Inflammatory macrophage (primary cell): Measurements from ENCODE around the gene OPRL1.
"Not testable (repeated sequence)": the region's sequence is repeated elsewhere in the genome, so short reads cannot be mapped to it uniquely, and the experiment has no call there.

Experiments used
- DNase-seq, 2 donors: peaks; one replicate each; pipeline ENCODE4 v3.0.0-alpha.2; 2020 to 2022

OPRL1 gene

DNA sequence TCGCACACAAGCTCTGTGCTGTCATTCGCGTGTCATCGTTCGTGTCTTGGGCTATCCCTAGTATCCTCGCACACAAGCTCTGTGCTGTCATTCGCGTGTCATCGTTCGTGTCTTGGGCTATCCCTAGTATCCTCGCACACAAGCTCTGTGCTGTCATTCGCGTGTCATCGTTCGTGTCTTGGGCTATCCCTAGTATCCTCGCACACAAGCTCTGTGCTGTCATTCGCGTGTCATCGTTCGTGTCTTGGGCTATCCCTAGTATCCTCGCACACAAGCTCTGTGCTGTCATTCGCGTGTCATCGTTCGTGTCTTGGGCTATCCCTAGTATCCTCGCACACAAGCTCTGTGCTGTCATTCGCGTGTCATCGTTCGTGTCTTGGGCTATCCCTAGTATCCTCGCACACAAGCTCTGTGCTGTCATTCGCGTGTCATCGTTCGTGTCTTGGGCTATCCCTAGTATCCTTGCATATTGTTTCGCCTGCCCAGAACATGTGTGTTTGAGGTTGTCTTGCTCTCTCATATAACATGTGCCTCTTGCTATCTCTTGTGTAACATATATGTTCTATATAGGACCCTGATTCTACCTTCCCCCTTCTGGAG lies 7.4 kb downstream of the OPRL1 start:
- DNase-seq: not testable (repeated sequence)

DNA sequence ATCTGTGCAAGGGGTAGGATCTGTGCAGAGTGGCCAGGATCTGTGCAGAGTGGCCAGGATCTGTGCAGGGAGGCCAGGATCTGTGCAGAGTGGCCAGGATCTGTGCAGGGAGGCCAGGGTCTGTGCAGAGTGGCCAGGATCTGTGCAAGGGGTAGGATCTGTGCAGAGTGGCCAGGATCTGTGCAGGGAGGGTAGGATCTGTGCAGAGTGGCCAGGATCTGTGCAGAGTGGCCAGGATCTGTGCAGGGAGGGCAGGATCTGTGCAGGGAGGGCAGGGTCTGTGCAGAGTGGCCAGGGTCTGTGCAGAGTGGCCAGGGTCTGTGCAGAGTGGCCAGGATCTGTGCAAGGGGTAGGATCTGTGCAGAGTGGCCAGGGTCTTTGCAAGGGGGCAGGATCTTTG lies 8.7 kb downstream of the OPRL1 start:
- not testable (repeated sequence) for DNase-seq

DNA sequence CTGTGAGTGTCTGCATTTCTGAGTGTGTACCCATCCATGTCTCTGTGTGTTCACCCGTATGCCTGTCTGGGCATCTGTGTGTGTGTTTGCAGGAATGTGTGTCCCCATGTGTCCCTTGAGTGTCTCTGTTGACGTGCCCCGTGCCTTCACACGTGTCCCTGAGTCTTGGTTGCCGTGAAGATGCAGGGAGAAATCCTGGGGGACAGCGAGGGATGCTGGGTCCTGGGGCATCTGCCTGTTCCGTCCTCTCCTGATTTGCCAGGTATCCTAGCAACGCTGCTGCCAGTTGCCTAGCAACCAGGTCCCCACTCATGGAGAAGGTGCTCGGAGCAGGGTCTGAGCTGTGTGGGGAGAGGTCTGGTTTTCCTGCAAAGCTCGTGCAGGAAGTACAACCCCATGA lies 10.3 kb downstream of the OPRL1 start:
- DNase-seq: no peak

DNA sequence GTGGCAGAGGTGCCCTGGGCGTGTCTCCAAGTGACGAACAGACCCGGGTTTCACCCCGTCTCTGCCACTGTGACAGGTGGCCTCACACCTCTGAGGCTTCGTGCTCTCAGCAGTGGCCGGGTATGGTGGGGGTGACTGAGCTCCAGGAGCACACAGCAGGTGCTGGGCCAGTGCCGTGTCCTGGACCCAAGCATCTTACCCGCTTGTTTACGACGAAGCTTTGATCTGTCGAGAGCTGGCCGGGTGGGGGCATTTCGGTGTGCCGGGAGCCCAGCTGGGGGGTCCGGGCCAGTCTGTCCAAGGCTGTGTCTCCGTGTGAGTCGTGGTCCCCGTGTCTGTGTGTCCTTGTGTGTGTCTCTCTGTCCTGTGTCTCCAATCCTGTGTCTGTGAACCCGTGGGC lies 11.5 kb downstream of the OPRL1 start:
- DNase-seq: no peak

DNA sequence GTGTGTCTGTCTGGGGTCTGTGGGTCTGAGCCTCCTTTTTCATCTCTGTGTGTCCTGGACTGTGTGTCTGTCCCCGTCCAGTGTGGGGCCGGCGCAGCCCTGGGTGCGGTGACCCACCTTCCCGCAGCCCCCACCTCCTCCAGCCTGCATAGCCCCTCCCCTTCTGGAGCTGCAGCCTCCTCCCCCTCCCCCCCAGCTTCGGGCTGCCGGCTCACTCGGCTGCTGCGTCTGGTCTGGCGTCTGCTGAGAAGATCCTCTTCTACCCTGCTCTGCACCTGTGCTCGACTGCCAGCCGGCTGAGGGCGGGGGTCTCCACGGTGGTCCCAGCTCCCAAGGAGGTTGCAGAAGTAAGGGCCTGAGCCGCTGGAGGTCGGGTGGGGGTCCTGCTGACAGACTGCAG lies 11.9 kb downstream of the OPRL1 start:
- no peak for DNase-seq

DNA sequence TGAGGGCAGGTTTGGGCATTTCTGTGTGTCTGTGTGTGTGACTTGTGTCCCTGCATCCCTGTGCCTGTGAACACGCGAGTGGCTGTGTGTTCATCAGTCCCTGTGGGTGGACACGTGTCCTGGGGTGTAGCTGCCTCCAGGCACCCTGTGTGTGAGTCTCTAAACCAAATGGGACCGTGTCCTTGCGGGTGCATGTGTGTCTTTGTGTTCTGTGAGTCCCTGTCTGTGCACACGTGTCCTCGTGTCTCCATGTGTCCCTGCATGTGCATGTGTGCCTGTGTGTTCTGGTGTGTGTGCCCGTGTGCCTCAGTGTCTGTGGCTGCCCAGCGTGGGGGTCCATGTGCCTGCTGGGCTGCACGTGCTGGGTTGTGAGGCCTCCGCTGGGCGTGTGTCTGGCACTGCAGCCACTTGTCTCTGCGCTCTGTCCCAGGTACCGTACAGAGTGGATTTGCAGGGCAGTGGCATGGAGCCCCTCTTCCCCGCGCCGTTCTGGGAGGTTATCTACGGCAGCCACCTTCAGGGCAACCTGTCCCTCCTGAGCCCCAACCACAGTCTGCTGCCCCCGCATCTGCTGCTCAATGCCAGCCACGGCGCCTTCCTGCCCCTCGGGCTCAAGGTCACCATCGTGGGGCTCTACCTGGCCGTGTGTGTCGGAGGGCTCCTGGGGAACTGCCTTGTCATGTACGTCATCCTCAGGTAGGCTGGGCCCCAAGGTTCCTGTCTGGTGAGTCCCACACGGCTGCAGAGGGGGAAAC lies 12.6 kb downstream of the OPRL1 start:
- DNase-seq: no peak

DNA sequence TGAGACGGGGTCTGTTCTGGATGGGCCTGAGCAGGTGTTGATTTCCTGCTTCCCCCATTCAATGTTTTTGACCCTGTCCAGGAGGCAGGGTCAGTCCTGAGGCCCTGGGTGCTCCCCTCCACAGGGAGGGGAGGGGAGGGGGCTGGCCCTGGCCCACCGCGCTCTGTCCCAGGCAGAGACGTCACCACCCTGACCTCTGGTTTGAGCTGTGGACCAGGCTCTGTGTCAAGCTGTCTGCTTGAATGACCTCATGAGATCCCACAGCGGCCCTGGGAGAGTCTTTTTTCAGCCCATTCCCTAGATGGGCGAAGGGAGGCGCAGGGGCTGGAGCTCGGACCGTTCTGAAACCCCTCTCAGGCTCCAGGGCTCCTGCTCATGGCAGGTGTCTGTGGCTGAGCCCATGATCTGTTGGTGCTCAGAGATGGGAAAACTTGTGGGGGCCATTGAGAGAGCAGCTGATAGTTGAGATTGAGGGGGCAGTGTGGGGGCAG lies 13.2 kb downstream of the OPRL1 start:
- no peak for DNase-seq

DNA sequence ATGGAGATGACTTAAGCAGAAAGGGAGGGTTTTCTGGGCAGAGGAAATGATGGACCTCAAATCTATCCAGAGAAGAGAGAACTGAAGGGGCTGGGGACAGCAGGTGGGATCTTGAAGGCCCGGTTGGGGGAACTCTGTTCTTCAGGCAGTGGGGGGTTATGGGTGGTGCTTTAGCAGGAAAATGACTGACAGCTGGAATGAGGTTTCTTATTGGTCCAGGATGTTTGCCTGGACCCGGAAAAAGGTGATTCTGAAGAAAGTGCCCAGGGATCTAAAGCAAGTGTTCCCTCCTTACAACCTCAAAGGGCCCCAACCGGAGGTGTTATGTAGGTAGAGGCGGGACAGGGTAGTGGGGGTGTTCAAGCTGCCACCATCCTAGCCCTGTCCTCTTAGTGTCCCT lies 15.6 kb downstream of the OPRL1 start:
- no peak for DNase-seq

DNA sequence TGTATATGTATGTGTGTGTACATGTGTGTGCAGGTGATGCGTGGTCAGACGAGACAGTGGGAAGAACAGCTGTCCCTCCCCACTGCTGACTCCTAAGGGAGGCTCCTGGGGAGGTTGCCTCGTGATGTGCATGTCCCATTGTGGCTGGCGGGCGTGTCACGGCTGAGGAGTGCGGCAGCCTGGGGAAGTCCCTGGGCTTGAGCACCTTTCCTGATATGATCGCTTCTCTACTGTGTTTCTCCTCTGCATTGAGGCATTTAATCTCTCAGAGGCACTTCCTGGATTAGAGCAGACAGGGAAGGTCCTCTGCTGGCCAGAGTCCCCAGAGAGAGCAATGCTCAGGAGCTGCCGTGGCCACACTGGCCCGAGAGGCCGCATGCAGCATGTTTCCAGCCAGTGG lies 16.0 kb downstream of the OPRL1 start:
- no peak for DNase-seq

DNA sequence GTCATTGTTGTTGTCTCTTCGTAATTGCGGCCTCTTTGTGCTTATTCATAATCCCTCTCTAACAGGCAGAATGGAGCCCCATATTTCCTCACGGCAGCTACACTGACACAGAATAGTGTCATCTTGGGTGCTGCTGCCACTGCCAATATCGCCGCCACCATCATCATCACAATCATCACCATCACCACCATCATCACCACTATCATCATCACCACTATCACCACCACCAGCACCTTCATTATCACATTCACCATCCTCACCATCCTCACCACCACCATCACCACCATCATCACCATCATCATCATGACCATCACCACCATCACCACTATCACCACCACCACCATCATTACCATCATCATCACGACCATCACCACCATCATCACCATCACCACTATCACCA lies 16.7 kb downstream of the OPRL1 start:
- DNase-seq: no peak

DNA sequence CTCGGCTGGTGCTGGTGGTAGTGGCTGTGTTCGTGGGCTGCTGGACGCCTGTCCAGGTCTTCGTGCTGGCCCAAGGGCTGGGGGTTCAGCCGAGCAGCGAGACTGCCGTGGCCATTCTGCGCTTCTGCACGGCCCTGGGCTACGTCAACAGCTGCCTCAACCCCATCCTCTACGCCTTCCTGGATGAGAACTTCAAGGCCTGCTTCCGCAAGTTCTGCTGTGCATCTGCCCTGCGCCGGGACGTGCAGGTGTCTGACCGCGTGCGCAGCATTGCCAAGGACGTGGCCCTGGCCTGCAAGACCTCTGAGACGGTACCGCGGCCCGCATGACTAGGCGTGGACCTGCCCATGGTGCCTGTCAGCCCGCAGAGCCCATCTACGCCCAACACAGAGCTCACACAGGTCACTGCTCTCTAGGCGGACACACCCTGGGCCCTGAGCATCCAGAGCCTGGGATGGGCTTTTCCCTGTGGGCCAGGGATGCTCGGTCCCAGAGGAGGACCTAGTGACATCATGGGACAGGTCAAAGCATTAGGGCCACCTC lies 18.7 kb downstream of the OPRL1 start:
- DNase-seq: no peak

DNA sequence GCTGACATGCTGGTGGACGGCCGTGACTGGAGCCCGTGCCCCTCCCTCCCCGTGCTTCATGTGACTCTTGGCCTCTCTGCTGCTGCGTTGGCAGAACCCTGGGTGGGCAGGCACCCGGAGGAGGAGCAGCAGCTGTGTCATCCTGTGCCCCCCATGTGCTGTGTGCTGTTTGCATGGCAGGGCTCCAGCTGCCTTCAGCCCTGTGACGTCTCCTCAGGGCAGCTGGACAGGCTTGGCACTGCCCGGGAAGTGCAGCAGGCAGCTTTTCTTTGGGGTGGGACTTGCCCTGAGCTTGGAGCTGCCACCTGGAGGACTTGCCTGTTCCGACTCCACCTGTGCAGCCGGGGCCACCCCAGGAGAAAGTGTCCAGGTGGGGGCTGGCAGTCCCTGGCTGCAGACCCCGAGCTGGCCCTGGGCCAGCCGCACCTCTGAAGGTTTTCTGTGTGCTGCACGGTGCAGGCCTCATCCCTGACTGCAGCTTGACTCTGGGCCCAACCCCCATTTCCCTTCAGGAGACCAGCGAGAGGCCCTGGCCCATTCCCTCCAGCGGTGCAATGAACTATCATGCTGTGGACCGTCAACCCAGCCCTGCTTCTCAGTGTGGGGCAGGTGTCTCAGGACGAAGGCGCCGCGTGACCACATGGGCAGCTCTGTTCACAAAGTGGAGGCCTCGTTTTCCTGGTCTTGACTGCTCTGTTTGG lies 19.4 kb downstream of the OPRL1 start:
- DNase-seq: no peak

DNA sequence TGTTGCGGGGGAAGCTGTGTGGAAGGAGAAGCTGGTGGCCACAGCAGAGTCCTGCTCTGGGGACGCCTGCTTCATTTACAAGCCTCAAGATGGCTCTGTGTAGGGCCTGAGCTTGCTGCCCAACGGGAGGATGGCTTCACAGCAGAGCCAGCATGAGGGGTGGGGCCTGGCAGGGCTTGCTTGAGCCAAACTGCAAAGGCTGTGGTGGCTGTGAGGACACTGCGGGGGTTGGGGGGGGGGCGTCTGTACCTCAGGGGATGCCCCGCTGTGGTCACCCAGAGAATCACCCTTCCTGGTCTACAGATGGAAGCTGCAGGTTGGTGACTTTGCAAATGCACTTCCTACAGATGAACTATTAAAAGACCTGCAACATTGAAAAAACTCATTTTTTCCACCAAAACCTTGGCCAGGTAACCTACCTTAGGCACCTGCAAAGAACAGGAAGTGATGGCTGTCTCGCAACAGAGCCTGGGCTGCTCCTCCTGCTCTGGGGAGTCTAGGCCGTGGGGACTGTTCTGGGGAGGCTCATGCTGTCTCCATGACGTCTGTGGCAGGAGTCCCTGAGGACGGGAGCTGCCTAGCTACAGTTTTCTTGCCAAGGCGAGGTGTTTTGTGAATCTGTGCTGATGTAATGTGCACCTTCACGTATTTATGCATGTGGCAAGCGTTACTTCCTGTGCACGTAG lies 20.1 kb downstream of the OPRL1 start:
- no peak for DNase-seq

DNA sequence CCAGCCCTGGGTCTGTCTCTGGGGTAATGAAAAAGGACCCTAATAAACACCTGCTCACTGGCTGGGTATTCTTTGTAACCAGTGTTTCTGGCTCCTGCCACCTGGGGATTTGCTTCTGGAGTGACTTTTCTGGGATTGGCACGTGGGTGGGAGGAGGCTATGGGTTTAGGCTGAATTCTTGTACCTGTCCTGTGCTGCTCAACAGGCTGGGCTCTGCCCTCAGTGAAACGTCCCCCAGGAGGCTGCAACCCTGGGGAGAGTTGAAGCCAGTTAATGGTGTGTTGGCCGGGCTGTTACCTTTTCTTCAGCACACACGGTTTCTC lies 20.6 kb downstream of the OPRL1 start:
- no peak for DNase-seq

DNA sequence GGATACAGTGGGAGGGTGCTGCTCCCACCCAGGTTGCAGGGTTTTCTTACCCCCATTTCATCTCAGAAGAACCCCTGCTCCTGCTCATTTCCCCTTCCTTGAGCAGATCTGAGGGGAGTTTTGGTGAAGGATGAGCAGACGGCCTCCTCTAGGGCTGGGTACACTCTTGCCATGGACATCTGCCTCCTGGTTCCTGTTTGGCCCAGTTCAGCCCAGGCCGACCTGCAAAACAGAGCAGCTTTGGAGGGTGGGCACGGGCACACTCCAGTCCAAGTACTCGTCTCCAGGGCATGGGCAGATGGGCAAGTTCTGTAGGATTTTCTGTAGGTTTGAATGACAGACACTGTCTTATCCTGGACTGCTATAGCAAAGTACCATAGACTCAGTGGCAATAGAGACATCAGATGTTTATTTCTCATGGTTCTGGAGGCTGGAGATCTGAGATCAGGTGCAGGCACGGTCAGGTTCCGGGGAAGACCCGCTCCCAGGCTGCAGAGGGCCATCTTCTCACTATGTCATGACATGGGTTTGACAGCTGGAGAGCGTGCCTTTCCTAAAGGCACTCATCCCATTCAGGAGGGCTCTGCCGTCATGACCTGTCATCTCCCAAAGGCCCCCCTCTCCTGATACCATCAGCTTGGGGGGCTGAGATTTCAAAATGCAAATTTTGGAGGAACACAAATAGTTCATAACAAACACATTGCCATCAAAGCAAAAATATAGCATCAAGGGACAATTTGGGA lies 21.2 kb downstream of the OPRL1 start:
- no peak for DNase-seq

DNA sequence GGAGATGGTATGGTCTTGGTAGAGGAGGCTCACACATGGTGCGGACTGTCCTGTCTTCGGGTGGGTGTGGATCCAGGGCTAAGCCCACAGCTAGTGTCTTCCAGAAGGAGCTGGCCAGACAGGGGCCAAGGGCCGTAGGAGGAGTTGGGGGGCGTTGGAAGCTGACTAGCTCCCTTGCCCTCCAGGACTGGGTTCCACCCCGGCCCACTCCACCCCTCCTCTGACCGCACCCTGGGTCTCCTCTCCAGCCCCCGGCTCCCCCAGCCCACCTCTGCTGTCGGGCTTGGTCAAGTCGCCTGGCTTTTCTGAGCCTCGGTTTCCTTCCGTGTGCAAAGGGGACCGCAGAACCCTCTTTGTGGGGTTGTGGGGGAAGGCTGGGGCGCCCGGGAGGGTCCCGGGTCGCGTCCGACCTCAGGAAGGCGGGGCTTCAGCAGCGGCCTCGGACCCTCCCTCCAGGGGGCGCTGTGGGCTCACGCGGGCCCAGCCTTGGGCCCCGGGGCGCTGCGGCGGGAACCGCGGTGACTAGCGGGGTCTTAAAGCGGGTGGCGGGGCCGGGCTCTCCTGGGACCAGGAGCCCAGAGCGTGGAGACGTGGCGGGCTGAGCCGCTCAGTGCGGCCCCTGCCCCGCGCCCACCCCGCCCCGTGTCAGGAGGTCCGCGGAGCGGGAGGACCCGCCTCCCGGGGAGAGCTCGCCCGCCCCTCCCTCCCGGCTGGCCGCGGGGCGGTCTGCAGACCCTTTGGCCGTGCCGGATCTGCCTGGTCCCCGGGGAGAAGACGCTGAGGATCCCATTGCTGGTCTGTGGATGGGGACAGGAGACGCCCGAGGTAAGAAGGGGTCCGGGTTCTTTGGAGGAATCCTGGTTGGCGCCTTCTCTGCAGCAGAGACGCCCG lies 22.1 kb downstream of the OPRL1 start:
- DNase-seq: peak in 1 of 2 donors; percentile 45

DNA sequence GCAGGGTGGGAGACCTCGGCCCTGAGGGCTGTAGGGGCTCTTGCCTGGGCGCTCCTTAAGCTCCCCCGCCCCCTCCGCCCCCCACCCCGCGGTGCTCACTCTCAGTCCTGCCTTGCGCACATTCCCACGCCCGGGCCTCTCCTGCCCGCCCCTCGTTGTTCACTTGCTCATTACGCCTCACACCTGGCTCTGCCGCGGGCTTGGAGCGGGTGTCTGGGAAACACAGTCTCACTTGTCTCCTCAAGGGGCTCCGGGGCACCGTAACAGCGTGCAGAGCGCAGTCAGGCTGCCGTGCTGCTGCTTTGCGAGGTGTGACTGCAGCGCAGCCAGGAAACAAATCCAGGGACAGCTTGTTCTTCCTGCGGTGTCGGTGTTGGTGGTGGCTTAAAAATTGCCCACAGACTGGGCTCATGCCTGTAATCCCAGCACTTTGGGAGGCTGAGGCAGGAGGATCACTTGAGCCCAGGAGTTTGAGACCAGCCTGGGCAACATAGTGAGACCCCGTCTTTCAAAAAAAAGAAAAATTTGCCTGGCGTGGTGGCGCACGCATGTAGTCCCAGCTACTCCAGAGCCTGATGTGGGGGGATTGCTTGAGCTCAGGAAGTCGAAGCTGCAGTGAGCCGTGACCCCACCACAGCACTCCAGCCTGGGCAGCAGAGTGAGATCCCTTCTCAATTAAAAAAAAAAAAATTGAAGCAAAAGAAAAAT lies 22.9 kb downstream of the OPRL1 start:
- DNase-seq: no peak

DNA sequence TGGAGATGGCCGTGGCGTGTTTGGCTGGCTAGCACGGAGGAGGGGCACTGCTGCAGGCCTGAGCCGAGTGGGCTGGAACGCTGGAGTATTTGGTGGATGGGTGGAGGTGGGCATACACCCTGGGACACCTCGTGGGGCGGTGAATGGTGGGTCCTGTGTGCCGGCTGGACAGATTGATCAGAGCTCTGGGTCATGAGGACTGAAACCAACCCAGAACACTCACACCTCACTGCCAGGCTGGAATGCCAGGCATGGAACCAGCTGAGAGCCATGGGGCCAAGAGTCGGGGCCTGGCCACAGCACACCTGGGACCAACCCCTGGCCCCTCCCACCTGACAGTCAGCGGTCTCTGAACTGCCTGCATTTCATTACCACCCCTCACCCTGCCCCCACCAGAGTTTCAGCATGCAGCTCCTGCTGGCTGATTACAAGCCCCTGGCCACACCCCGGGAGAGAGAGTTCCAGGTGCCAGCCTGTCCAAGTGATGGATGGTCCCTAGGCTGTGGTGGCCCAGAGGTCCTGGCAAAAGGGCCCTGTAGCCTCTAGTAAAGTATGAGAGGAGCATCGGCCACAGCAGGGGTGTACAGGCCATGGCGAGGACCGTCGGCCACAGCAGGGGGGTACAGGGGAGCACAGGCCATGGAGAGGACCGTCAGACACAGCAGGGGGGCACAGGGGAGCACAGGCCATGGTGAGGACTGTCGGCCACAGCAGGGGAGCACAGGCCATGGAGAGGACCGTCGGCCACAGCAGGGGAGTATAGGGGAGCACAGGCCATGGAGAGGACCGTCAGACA lies 24.2 kb downstream of the OPRL1 start:
- no peak for DNase-seq

DNA sequence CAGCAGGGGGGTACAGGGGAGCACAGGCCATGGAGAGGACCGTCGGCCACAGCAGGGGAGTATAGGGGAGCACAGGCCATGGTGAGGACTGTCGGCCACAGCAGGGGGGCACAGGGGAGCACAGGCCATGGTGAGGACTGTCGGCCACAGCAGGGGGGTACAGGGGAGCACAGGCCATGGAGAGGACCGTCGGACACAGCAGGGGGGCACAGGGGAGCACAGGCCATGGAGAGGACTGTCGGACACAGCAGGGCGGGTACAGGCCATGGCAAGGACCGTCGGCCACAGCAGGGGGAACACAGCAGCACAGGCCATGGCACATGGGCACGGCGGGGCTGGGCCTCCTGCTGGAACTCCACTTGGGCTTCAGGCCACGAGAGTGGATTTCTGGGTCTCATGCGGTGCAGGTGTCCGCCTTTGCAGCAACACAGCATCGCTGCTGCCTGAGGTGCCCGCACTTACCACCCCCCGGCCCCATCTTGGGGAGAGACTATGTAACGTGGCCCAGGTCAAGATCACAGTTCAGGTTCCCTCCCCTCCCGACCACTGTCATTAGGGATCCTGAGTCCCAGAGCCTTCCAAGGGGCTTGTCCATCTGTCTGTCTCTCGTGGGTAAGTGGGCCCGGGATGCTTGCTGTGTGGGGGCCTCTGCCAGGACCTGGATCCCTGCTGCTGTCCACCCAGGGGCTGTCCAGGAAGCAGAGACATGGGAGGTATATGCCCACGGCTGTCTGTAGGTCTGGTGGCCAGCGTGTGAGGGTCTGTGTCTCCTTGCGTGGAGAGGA lies 25.0 kb downstream of the OPRL1 start:
- no peak for DNase-seq
